Measurements from ENCODE around the gene P4HB. TPM values are rescaled to one million over a fixed set of nuclear protein-coding genes. Genes with fewer than 3 reads are reported as not detected.

Gene P4HB
- total and polyA plus RNA-seq, 2 of the 4 experiments (the other 2 are of a cell fraction): 599 to 932 TPM

DNA sequence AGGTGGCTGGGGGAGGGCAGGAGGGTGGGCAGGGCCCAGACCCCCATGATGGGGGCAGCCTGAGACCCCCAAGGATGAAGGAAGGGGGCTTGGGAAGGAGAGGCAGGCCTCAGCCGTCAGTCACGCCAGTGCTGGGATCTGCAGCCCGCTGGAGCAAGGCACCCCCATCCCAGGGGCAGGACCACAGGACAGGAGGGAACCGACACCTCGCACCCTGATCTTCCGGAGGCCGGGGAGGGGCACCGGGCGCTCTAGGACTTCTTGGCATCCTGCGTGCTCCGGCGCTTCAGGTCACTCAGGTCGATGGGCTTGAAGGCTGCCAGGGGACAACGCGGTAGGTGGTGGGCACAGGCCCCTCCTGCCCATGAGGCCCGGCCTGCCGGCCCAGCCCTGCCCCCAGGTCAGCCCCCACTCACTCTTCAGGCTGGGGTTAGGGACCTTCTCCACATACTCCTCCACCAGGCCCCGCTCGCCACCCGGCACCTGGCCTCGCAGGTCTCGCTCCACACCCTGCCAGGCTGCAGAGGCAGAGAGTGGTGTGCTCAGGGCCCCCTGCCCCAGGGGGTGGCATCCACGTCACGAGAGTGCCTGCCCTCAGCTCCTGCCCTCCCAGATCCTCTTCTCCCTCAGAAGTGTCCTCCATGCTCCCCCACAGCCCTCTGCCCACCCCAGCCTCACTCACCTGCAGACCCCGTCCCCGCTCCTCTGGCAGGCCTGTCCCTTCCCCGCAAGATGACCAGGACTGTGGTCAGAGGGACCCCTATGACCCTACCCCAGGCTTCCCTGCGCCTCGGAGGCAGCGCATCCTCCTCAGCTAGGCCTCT is 37.1 kb downstream of the P4HB start:
- no peak overlapping the region for H2AFZ ChIP-seq (replicated peaks; ENCODE audit: low read length, poor library complexity)
- ATAC-seq (ENCODE audit: low read depth) (no peak), DNase-seq (no peak)
- H3K79me1 ChIP-seq (ENCODE audit: low read depth in 1 of 2, low read length in 2 of 2): peaks cover 4 to 27% of the 10 kb centered on the region in 2 experiments; a peak in 3 of 4 replicates
- BruUV-seq (replicated peaks): no TSS peak
- H4K20me1 ChIP-seq (ENCODE audit: insufficient read depth, low read length): peaks cover 32% of the 10 kb centered on the region
- no peak for TF ChIP-seq CHD1 (IDR thresholded peaks at IDR 0.05; ENCODE audit: low read depth, low read length)
- TF ChIP-seq MAZ (IDR thresholded peaks at IDR 0.05; ENCODE audit: borderline replicate concordance, low read depth, low read length): no peak
- no peak for TF ChIP-seq BHLHE40 (IDR thresholded peaks at IDR 0.05; ENCODE audit: low read depth, low read length)
- no peak for TF ChIP-seq MXI1 (IDR thresholded peaks at IDR 0.05; ENCODE audit: borderline replicate concordance, low read depth, low read length)
- TF ChIP-seq RFX5 (IDR thresholded peaks at IDR 0.05; ENCODE audit: low read depth, low read length): no peak
- TF ChIP-seq FOS (IDR thresholded peaks at IDR 0.05; ENCODE audit: low read depth, low read length): no peak
- no peak overlapping the region for H3K56ac ChIP-seq (ENCODE audit: extremely low read depth, insufficient read depth, low read length)
- H3K4me2 ChIP-seq (ENCODE audit: low read depth, low read length): no peak overlapping the region
- ChIA-PET POLR2A (ENCODE audit: unreplicated experiment) (no interaction called here), CTCF (no interaction called here)
- no peak overlapping the region for H2AK5ac ChIP-seq (ENCODE audit: low read depth, low read length)
- H4K8ac ChIP-seq (ENCODE audit: low read depth in 2 of 2, low read length in 2 of 2): no peak overlapping the region
- peaks cover 14% of the 10 kb centered on the region for H3K36me3 ChIP-seq (ENCODE audit: control insufficient read depth, insufficient read depth, low read length)
- no peak overlapping the region for H3K9ac ChIP-seq (ENCODE audit: low read depth, low read length)
- intact Hi-C loops (cut with micrococcal nuclease) (no loop called here), dilution Hi-C loops (cut with HindIII; ENCODE audit: low sequenced_read_pairs, unreplicated experiment) (no loop called here), in situ Hi-C loops (cut with MboI; ENCODE audit: low sequenced_read_pairs) (no loop called here)
- no peak overlapping the region for H2BK120ac ChIP-seq (ENCODE audit: low read depth, low read length)
- H4K91ac ChIP-seq (ENCODE audit: insufficient read depth, low read depth, low read length): no peak overlapping the region
- H3K18ac ChIP-seq (ENCODE audit: low read depth, low read length): no peak overlapping the region
- no peaks in the 10 kb centered on the region for H3K27me3 ChIP-seq (ENCODE audit: control insufficient read depth, insufficient read depth, low read length)
- H2BK5ac ChIP-seq (ENCODE audit: low read depth, low read length, poor library complexity, severe bottlenecking): no peak overlapping the region
- no peak overlapping the region for H4K5ac ChIP-seq (ENCODE audit: low read depth, low read length)
- no peaks in the 10 kb centered on the region for H3K9me3 ChIP-seq (ENCODE audit: control insufficient read depth, insufficient read depth, low read length)
- no peak overlapping the region for H3K23ac ChIP-seq (ENCODE audit: low read depth, low read length)
- H2AK9ac ChIP-seq (replicated peaks; ENCODE audit: low read depth, low read length, poor library complexity): no peak overlapping the region
- H2BK20ac ChIP-seq (ENCODE audit: low read depth, low read length): no peak overlapping the region
- no peaks in the 10 kb centered on the region for H3K4me1 ChIP-seq (ENCODE audit: control insufficient read depth, insufficient read depth, low read length)
- 92% methylated on average over 13 of the region's 30 CpGs; no CpG with 5 or more reads in 1 of the 2 experiments for WGBS, 2 experiments (ENCODE audit: extremely low coverage in 2 of 2, insufficient read length in 1 of 2)
- H2BK15ac ChIP-seq (ENCODE audit: low read depth, low read length): no peak overlapping the region
- no peak overlapping the region for H3K14ac ChIP-seq (replicated peaks; ENCODE audit: low read depth, low read length)
- H3K27ac ChIP-seq (ENCODE audit: insufficient read depth, low read length): no peak overlapping the region
- no peak overlapping the region for H3K4me3 ChIP-seq (ENCODE audit: insufficient read depth, low read depth, low read length)
- no peak overlapping the region for H3K4ac ChIP-seq (ENCODE audit: low read depth, low read length)
- H3K9me1 ChIP-seq (ENCODE audit: insufficient read depth, low read length): peaks cover 11% of the 10 kb centered on the region
